GM21381 (cell line): Measurements from ENCODE around the gene TRIM50.
"Not testable (repeated sequence)": the region's sequence is repeated elsewhere in the genome, so short reads cannot be mapped to it uniquely, and the experiment has no call there.

Experiments used
- ATAC-seq: cut with Tn5 transposase; IDR thresholded peaks from one replicate; pipeline ENCODE4 v1.9.1; 2021; ENCODE audit warnings: mild to moderate bottlenecking, moderate library complexity; ENCODE audit not compliant: unreplicated experiment

TRIM50 gene

DNA sequence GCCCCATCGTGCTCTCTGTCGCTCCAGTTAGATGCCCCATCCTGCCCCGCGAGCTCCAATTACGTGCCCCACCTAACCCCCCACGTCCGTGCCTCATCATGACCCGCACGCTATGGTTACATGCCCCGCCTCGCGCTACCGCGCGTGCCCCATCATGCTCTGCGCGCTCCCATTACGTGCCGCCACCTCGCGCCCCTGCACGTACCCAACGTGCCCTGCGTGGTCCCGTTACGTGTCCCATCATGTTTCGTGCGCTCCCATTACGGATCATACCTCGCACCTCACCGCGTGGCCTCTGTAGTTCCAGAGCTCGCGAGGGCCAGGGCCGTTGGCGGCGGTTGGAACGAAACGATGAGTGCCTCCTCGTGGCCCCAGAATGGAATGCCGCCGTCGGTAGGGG, at the start of gene TRIM50, which contains the start of gene FKBP6:
Gene TRIM50, minus strand, starts transcription at position 161 of the 400 bp plus-strand sequence. CDS start 3,295 bp downstream, outside the sequence.
Gene FKBP6, plus strand, starts transcription at position 240 of the 400 bp plus-strand sequence. CDS start 268 bp downstream, outside the sequence.
- not testable (repeated sequence) for ATAC-seq

DNA sequence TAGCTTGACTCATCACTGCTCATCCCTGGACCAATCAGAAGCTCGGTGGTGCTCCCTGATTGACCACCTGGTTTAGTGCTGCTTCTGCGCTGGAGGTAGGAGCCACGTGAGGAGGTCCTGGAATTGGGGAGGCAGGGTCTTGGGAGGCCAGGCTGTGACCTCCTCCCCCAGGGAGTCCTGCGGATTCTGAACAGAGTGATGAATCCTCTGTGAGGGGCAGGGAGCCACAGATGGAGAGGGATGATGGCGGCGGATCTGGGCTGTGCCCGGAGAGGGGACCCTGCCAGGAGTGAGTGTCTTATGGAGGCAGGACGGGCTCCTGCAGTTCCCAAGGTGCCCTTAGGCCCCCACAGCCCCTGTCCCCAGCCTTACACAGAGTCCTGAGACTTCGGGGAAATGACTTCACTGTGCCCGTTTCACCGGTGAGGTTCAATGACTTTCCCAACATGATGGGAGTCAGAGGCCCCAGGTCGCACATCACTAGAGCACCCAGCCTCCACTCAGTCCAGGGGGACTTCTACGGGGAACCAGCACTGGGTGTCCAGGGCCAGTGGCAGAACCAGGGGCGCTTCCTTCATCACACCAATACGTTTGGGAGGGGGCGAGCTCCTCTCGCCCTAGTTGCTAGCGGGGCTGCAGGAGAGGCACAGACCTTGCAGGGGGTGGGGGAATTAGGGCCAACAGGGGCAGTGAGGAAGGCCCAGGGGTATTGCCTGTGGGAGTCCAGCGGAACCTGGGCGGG, 49.0 kb upstream of the TRIM50 start:
- ATAC-seq, result no peak

DNA sequence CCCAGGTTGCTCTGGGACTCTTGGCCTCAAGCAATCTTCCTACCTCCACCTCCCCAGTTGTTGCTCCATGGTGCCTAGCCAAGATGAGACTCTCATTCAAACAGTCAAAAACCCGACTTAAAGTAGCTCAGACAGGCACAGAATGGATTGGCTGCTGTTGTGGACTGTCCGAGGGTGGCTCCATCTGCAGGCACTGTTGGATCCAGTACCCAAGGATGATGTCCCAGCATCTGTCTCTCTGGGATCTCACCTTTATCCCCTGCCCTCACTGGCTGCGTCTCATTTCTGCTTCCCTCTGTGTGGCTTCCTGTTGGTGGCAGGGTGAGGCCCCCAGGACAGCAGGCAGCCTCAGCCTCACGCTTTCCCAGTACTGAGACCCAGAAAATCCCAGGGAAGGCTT, 48.4 kb upstream of the TRIM50 start:
- ATAC-seq, result not testable (repeated sequence)

DNA sequence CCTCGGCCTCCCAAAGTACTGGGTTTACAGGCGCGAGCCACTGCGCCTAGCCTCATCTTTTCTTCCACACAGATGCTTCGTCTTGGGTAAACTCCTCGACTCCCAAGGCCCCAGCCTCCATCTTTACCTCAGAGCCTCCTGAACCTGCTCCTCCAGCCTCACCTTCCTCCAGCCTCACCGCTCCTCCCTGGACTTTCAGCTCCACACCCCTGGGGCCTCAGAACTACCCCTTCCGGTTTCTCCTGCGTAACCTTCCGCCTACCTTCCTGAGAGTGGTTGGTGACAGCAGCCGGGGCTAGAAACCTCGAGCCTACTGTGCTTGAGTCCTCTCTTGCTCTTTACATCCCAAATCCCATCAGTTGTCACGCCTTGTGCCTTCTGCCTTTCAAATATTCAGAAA, 45.9 kb upstream of the TRIM50 start:
- ATAC-seq, result no peak

DNA sequence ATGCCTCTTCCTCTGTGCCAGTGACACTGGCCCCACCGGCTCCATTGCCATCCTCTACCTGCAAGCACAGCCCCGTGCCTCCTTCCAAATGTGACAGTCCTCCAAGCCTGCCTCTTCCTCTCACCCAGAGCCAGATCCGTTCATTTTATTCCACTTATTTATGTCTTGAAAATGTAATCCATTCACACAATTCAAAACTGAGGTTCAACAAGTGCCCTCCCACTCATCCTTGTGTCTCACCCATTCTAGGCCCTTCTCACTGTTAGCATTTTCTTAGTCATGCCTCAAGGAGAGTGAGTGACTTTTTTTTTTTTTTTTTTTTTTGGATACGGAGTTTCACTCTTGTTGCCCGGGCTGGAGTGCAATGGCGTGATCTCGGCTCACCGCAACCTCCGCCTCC, 41.7 kb upstream of the TRIM50 start:
- no peak for ATAC-seq

DNA sequence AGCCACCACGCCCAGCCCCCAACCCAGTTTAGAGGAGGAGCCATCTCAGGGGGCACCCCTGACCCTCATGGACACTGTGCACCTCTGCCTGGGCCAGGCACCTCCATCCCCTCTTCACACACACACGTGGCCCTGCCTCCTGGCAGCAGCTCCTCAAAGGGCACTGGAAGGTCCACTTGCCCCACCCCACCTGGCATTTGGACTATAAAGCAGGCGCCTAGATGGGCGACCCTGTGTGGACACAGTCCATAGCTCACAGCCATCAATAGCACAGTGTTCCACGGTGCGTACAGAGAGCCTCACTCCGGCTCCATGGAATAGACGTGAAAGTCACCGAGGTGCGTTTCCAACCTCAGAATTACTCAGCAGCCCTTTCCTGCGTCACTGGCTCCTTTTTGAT, 41.1 kb upstream of the TRIM50 start:
- ATAC-seq, result no peak

DNA sequence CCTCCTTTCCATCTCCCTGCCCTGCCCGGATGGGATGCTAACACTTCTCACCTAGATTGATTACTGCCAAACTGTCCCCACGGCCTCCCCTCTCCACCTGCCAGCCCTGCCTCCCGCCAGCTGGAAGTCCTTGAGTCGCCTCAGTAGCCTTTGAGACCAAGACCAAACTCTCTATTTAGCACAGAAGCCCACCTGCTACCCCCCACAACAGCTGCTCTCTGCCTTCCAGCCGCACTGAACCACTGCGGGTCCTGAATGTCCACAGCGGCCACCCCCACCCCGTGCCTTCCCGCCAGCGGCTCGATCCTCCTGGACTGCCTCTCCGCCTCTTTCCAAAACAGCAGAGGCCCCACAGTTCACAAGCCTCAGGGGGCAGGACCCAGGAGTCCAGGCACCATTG, 39.1 kb upstream of the TRIM50 start:
- ATAC-seq, result no peak

DNA sequence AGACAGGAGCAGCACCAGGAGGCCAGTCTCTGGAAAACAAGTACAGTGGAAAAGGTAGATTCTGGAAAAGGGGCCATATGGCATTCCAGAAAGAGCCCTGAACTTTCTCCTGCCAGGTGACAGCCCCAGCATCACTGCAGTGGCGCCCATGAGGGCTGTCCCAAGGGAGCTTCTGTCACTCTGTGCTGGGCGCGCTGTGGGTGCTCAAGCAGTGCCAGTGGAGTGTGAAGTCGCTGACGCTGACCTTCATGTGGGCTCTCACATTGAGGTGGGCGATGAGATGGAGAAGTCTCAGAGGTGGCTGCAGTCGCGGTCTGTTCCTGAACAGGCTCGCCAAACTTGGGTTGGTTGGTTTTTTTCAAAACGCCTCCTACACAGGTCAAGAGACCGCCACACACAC, 38.2 kb upstream of the TRIM50 start:
- no peak for ATAC-seq

DNA sequence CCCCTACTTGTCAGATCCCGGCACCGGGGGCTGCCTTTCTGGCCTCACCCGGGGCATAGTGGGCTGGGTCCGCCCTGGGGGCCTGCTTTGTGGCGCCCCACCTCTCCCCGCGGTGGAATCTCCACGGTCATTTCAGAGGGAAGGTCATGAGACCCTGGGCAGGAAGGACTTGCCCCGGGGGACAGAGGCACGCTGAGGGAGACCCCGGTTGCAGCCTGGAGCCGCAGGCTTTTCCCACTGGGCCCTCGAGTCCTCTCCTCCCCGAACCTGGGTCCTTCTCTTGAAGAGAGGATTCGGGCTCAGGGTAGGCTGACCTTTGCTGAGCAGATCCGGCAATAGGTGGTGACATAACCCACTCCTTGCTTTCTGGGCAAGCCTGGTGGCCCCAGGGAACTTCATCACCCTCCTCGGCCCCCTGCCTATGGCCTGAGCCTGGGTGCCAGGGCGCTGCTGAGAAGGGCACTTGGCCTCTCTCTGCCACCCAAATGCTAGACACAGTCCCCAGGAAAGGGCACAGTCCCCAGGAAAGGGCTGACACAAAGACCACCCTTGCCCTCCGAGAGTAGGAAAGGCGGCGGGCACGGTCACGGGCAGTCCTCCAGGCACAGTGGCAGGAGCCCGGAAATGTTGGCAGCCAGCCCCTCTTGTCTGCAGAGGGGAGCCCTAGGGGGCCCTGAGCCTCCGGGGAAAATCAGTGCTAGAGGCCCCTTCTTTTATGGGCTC, 36.3 kb upstream of the TRIM50 start:
- ATAC-seq, result no peak

DNA sequence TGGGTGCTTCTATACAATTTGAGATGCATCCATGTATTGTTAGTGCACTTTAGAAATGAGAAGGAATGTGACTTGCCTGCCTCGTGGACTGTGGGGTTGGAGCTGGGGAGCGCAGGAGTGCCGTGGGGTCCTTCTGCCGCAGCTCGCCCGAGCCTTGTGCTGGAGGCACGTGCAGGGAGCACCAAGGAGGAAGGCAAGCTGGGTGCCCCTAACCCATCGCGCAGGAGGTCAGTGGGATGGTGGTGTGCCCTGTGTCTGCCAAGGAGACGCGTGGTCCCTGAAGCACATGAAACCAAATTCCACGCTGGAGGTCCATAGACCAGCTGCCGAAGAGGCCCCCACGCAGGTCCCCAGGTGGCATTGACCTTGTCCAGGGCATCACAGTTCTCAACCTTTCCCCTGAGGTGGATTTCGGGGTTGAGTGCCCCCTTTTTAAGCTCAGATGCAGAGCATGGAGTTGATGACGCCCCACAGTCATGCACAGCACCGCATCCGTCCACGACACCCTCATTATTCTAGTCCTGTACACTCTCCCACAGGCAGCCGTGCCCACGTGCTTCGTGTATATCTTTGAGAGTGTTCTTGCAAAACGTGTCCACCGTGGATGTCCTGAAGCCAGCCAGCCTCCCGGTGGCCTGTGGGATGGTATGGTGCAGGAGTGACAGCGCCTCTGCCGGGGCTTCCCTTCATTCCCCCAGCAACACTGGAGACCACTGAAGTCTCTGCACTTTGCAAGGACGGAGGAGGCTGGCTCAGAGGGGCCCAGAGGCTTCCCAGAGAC, 35.5 kb upstream of the TRIM50 start:
- no peak for ATAC-seq

DNA sequence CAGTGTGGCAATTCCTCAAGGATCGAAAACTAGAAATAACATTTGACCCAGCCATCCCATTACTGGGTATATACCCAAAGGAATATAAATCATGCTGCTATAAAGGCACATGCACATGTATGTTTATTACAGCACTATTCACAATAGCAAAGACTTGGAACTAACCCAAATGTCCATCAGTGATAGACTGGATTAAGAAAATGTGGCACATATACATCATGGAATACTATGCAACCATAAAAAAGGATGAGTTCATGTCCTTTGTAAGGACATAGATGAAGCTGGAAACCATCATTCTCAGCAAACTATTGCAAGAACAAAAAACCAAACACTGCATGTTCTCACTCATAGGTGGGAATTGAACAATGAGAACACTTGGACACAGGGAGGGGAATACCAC, 32.7 kb upstream of the TRIM50 start:
- not testable (repeated sequence) for ATAC-seq

DNA sequence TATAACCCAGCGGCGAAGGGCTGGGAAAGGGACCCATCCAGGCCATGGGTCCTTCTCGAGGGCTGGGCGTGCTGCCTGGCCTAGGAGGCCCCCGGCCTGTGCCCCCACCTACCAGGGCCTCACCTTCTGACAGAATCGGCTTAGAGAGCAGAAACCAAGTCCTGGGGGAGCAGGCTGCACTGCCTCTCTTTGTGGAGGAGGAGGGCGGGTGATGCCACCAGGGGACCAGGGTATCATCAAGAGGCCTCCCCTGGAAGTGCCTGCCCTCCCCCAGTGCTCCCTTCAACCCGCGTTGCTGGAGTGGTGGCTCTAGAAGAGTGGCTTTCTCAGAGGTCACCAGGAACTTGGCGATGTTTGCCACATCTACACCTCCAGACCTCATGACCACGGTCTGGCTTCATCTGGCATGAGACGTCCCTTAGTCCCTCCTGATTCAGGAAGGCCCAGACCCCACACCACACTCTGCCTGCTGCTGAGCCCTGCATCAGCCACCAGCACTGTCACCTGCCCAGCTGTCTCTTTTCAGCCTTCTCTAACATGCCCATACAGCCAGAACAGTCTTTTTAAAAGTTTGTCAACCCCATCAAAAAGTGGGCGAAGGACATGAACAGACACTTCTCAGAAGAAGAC, 32.0 kb upstream of the TRIM50 start:
- no peak for ATAC-seq

DNA sequence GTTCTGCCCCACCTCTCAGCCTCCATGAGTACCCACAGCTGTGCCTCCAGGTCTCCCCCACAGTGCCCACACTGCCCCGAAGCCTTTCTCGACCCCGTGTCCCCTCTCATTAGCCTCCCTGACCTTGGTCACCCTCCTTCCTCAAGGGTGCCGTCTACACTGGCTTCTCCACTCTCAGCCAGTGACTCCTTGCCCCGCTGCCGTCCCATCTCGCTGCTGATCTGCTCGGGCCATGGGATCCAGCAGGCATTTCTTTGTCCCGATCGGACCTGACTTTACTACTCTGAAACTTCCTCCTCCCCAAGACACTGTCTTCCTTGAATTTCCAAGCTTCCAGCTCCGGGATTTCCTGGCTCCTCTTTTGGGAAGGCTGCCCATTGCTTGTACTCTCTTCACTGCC, 31.4 kb upstream of the TRIM50 start:
- no peak for ATAC-seq

DNA sequence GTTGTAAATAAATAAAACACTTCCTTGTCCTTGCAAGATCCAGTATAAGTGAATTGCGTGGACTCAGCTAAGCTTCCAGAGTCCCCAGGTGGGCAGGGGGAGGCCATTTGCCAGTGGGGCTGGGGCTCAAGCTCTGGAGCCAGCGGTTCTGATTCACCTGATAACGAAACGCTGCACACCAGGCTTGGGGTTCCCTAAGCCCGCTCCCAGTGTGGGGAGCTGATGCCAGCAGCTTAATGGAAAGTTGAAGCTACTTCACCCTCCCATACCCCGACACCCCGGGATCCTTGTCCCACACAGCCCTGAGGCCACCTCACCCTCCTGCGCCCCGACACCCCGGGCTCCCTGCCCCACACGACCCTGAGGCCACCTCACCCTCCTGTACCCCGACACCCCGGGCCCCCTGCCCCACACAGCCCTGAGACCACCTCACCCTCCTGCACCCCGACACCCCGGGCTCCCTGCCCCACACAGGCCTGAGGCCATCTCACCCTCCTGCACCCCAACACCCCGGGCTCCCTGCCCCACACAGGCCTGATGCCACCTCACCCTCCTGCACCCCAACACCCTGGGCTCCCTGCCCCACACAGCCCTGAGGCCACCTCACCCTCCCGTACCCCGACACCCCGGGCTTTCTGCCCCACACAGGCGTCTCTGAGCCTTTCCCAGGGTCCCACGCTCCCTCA, 30.9 kb upstream of the TRIM50 start:
- no peak for ATAC-seq

DNA sequence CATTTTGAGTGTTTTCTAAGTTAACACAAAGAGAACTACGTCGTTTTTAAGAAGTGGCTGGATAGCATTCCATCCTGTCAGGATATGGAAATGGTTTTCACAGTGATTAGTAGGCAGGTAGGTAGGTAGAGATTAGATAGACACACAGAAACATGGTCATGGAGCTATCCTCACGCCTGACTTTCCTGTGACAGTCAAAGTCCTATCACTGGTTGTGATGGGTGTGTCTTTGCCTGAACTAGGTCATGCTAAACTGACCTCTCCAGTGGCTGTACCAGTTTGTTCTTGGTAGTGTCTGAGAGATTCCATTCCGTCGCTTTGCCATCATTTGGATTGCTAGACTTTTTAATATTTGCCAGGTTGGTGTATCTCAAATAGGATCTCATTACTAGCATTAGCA, 28.3 kb upstream of the TRIM50 start:
- ATAC-seq, result no peak

DNA sequence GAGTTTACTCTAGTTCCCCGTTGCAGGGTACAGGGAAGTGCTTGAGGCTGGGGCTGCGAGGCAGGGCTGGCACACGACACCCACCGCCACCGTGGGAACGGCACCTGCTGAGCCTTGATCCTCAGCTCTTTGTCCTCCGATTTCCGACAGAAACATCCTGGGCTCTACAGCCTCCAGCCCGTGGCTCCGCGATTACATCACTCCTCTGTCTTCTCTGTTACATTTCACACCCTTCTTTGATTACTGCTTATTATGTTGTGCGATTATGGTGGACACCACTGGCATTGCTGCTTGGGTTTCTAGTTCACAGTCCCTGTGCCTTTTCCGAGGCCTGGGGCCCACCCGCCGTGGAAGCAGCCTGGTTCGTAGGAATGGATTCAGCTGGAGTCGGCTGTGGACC, 26.9 kb upstream of the TRIM50 start:
- no peak for ATAC-seq

DNA sequence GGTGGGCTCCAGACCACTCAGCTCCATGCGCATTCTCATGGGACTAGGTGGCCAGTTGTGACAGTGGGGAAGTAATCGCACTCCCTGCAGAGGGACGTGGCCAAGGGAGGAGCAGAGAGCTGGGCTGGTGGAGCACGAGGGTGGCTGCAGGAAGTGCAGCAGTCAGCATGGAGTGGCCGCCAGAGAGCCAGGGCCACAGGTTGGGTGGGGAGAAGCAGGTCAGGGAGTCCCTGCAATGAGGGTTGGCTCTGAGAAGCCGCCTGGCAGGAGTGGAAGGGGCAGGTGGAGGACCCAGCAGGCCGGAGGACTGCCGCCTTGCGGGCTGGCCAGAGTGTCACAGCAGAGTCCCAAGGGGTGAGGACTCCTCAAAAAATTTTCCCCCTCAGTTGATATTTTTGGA, 26.3 kb upstream of the TRIM50 start:
- ATAC-seq, result no peak

DNA sequence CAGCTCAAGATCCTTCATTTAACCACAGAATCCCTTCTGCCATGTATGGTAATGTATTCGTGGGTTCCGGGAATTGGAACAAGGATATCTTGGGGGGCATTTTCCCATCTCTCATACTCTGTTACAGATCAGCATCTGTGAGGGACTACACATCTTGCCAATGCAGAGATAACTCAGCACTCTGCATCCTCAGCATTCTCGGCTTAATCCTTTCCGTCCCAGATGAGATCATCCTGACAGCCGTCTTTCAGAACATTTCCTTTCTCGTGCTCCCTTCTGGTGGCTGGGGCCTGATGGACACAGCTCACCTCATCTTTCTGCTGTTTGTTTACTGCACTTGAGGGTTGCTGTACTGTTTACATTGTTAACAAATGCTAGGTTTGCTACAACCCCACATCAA, 25.4 kb upstream of the TRIM50 start:
- ATAC-seq, result no peak

DNA sequence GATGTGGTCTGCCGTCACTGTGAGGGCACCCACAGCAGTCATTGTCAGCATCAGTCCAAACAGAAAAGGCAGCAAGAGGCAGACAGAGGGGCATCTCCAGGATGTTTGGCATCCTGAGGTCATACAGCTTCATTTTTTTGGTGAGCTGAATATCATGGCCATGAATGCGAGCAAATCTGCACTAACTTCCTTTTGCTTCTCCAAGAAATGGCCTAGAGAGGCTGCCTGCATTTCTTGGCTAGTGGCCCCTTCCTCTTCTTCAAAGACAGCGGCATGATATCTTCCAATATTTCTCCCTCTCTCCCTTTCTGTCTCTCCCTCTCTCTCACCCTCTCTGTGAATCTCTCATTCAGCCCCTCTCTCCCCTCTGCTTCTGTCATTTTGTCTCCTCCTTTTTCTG, 24.9 kb upstream of the TRIM50 start:
- ATAC-seq, result no peak

DNA sequence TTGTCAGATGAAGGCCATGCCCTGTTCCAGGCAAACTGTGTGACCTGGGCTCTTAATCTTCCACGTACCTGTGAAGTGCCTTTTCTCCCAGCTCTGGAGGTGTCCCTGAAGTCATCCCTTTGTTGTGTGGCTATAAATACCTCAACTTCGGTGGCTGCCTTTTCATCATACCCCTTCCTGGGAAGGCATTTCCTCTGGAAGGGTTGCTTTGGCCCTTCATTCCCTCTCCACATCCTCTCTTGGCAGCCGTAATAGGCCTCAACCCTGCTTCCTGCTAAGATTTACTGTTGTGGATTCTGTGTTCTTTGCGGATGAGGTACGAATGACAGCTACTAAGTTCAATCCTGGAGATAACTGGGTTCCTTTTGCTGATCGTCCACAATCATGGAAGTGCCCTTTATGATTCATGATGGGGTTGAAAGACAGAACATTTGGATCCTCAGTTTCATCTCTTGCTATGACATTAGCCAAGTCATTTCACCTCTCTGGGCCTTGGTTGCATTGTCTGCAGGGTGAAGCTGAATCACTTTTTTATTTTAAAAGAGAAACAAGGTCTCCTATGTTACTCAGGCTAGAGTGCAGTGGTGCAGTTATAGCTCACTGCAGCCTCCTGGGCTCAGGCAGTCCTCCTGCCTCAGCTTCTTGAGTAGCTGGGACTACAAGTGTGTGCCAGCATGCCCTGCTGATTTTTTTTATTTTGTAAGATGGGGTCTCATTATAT, 23.7 kb upstream of the TRIM50 start:
- no peak for ATAC-seq
